LNCAP (cell line): ENCODE measurements around the gene NOSTRIN.

Experiments
- TF ChIP-seq, protein P1 (sequence below): fragments of 450-650 bp; IDR thresholded peaks from 2 replicates; pipeline ENCODE4 v1.5.1; 2017; ENCODE audit warnings: mild to moderate bottlenecking

NOSTRIN gene

GRCh38 chr2:168782271-168782670, 20.2 kb upstream of the NOSTRIN start:
- TF ChIP-seq, protein P1, sequence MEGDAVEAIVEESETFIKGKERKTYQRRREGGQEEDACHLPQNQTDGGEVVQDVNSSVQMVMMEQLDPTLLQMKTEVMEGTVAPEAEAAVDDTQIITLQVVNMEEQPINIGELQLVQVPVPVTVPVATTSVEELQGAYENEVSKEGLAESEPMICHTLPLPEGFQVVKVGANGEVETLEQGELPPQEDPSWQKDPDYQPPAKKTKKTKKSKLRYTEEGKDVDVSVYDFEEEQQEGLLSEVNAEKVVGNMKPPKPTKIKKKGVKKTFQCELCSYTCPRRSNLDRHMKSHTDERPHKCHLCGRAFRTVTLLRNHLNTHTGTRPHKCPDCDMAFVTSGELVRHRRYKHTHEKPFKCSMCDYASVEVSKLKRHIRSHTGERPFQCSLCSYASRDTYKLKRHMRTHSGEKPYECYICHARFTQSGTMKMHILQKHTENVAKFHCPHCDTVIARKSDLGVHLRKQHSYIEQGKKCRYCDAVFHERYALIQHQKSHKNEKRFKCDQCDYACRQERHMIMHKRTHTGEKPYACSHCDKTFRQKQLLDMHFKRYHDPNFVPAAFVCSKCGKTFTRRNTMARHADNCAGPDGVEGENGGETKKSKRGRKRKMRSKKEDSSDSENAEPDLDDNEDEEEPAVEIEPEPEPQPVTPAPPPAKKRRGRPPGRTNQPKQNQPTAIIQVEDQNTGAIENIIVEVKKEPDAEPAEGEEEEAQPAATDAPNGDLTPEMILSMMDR = no peak

DNA sequence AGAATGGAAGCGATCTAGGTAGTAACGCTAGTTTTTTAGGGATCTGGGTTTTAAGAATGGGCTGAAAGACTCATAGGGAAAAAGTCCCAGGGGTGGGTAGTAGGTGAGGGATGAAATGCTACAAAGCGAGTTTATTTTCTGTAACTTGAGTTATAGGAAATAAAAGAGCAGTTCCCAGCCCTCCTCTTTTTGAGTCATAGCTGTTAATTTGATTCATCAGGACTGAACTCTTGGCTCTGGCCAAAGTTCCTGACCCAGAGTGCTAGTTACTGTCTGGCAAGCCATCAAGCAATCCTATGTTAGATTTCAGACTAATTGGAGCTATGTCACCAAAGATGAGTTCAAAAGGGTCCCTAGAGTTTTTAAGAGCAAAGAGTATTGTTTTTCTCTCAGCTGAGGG, 17.4 kb upstream of the NOSTRIN start:
- TF ChIP-seq, protein P1 = no peak

DNA sequence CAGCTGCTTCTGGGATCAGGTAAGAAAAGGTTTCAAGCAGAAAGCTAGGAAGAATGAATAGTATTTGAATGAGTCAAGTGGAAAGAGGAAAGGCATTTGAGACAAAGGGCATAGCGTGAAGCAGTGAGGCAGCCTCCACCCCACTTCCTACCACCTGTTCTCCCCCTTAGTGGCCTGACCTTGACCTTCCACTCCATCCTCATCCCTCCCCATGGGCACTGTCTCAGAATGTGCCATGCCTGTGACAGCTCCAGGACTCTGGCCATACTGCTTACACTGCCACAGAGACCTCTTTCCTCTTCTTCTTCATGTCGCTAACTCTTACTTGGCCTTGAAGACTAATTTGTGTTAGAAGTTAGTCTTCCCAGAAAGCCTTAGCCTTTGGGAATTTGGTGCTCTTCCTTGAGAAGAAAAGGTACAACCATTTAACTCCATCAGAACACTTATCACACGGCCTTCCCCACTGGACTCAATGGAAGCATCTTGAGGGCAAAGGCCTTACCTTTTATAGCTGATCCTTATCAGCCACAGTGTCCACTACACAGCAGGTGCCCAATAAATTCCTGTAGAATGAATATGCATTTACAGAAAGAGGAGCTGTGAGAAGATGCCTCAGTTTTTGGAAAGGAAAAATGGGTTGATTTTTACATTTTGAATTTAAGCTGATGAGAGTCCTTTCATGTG, 15.2 kb upstream of the NOSTRIN start:
- TF ChIP-seq, protein P1 = no peak

DNA sequence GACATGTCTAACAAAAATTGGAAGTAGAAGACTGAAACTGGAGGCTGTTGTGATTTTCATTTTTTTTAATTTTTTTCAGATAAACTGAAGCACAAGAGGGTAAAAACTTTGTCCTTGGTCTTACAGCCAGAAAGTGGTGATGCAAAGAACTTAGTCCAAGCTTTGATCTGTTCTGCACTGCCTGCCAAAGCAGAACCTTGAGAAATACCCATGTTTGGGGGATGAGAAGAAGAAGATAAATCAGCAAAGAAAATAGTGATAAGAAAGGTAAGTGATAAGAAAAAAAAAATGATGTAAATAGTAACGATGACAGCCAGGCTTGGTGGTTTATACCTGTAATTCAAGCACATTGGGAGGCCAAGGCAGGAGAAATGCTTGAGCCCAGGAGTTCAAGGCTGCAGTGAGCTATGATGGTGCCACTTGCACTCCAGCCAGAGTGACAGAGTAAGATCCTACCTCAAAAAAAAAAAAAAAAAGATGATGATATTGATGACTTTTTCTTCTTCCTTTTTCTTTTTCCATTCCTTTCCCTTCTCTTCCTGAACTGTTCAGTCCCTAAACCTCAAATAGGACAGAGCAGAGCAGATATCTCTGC, 14.6 kb upstream of the NOSTRIN start:
- TF ChIP-seq, protein P1 = no peak

DNA sequence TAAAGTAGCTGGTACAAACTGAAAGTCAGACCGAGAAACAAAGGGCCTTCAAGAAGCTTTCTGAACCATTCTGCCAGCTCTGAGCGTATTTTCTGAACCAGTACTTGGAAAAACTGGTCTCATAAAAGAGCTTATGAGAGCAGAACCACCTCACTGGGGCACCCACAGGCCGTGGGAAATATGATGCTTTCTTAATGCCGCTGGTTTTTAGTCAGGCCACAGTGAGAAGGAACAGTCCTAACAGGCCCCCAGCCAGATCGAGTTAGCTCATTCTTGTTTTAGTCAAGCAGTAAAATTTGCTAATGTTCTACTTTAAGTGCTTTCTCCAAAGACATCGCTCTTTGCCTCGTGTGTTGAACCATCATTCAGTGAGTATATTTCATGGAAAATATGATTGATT, 12.7 kb upstream of the NOSTRIN start:
- TF ChIP-seq, protein P1 = no peak

DNA sequence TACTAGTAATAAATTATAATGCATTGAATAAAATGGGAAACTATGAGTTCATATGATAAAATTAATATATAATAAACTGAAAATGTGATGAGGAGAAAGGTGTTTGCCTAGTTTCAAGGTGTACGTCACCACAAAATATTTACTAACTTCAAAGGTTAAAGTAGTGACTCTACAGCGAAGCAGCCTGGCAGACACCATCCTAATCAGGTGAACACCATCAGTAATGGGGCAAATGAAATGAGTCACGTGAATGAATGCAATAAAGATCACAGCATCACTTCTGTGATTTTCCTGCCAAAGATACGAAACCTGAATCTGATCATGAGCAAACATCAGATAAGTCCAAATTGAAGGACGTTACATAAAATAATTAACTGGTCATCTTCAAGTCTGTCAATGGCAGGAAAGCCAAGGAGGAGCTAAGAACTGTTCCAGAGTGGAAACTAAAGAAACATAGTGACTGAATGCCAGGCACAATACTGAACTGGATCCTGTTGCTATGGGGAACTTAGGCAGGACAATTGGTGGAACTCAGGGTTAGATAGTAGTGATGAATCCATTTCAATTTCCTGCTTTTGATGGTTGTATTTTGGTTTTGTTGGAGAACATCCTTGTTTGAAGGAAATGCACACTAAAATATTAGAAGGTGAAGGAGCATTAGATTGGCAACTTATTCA, 12.1 kb upstream of the NOSTRIN start:
- TF ChIP-seq, protein P1 = no peak

DNA sequence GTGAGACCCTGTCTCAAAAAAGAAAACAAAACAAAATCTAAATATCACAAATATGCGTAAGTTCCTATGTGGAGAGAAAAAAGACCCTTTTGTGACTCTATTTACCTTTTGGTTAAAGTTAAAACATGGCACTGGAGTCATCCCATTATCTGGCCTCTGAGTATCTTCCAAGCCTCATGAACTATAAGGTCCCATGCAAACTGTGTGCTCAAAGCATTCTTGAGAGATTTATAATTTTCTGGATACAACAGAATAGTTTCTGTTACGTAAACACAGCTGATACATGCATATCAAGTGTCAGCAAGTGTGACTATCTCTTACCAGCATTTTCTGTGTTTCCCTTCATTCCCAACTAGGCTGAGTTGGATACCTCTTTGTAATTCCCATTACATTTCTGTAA, 8.8 kb upstream of the NOSTRIN start:
- TF ChIP-seq, protein P1 = no peak
